ENCODE results near the gene CXCR2. TPM values are rescaled to one million over a fixed set of nuclear protein-coding genes. Genes with fewer than 3 reads are reported as not detected.

The CXCR2 gene
- total and polyA plus RNA-seq, 2 of the 8 experiments (the other 6 are each of a cell fraction or from before 2014, with no cell fraction given) = 1.4 to 1.6 TPM

DNA sequence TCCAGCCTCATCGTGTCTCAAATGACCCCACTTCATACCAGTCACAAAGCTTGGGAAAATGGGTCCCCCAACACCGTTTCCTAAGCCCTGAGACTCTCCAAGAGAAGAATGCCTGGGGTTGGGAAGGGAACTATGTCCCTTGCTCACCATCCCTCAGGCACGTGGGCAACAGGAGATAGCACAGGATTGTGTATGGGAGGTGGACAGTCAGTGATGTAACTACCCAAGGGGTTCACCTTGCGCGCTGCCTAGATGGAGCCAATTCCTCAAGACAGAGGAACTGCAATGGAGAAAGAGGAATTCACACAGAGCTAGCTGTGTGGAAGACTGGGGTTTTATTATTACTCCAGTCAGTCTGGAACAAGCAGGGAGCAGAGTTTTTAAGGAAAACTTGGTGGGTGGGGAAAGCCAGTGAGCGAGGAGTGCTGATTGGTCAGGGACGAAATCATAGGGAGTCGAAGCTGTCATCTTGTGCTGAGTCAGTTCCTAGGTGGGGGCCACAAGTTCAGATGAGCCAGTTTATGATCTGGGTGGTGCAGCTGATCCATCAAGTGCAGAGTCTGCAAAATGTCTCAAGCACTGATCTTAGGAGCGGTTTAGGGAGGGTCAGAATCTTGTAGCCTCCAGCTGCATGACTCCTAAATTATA lies 54.8 kb downstream of the CXCR2 start:
- Histone ChIP-seq H3K18ac (ENCODE audit: extremely low read depth, low read length) (no peak overlapping the region), H3K27ac (ENCODE audit: low read depth, low read length) (no peak overlapping the region), H3K79me1 (ENCODE audit: low read depth, low read length) (no peaks in the 10 kb centered on the region), H2BK5ac (ENCODE audit: low read depth, low read length) (no peak overlapping the region), H3K4me3 (ENCODE audit: extremely low read depth in 1 of 4, insufficient read depth in 2 of 4, low read depth in 3 of 4, low read length in 4 of 4) (no peak overlapping the region), H2AK5ac (ENCODE audit: low read depth, low read length) (no peak overlapping the region), H3K56ac (replicated peaks; ENCODE audit: insufficient read length, low read depth, low read length) (no peak overlapping the region), H4K20me1 (replicated peaks in 1 of 2; ENCODE audit: control insufficient read depth in 1 of 2, insufficient read depth in 2 of 2, low read length in 2 of 2) (no peaks in the 10 kb centered on the region), H3K9me3 (ENCODE audit: insufficient read depth in 2 of 2, low read depth in 1 of 2, low read length in 1 of 2) (0 out of 4 replicates have a peak, but pooled peaks cover 0 to 2% of the 10 kb centered on the region in 2 experiments), H3K23ac (ENCODE audit: insufficient read length) (no peak overlapping the region), H2BK20ac (ENCODE audit: low read length) (no peak overlapping the region), H3K4me2 (ENCODE audit: insufficient read depth in 1 of 2, low read depth in 2 of 2, low read length in 2 of 2) (no peak overlapping the region), H3K4ac (replicated peaks; ENCODE audit: insufficient read length, low read depth, low read length) (no peak overlapping the region), H2BK120ac (replicated peaks; ENCODE audit: low read depth, low read length) (no peak overlapping the region), H2BK12ac (ENCODE audit: low read depth, low read length) (no peak overlapping the region), H4K91ac (replicated peaks; ENCODE audit: insufficient read length, low read length) (no peak overlapping the region), H4K8ac (ENCODE audit: extremely low read depth, insufficient read depth, low read length) (no peak overlapping the region), H3K9ac (replicated peaks in 1 of 4; ENCODE audit: extremely low read depth in 1 of 4, low read depth in 3 of 4, low read length in 3 of 4) (no peak overlapping the region), H3K27me3 (replicated peaks in 1 of 4; ENCODE audit: control insufficient read depth in 3 of 4, extremely low read depth in 1 of 4, insufficient read depth in 3 of 4, low read length in 3 of 4) (no peaks in the 10 kb centered on the region), H3K14ac (ENCODE audit: insufficient read length) (no peak overlapping the region), H2BK15ac (ENCODE audit: low read length) (no peak overlapping the region), H2AFZ (ENCODE audit: low read length) (no peak overlapping the region), H3K36me3 (ENCODE audit: control insufficient read depth in 2 of 4, insufficient read depth in 4 of 4, low read length in 3 of 4) (no peaks in the 10 kb centered on the region), H4K5ac (ENCODE audit: insufficient read length, low read depth, low read length) (no peak overlapping the region), H3K4me1 (replicated peaks in 1 of 4; ENCODE audit: control insufficient read depth in 3 of 4, insufficient read depth in 4 of 4, low read length in 3 of 4) (no peaks in the 10 kb centered on the region), H3K23me2 (ENCODE audit: low read depth, low read length) (no peaks in the 10 kb centered on the region), H3K79me2 (ENCODE audit: control insufficient read depth in 1 of 2, insufficient read depth in 2 of 2, low read length in 2 of 2) (no peaks in the 10 kb centered on the region)
- 91% methylated on average over 8 of the region's 9 CpGs; no CpG with 5 or more reads in 1 of the 2 experiments for WGBS, 2 experiments (ENCODE audit: extremely low coverage in 1 of 2, insufficient coverage in 1 of 2, insufficient read length in 1 of 2, insufficient replicate concordance in 2 of 2, low coverage in 1 of 2, low lambda C conversion rate in 2 of 2, missing lambda C conversion rate in 1 of 2)
- FAIRE-seq (no peak), DNase-seq (ENCODE audit: low read depth in 1 of 2, low spot score in 2 of 2) (no peak)
- ChIA-PET CTCF (ENCODE audit: partially characterized antibody) (interaction anchor here (0.9 to 4.8 kb wide), 6 partner anchors 10 to 81 kb away, joined by 3 to 25 read pairs (median 4); partner anchors contain the start of genes CXCR1 and GPBAR1), POLR2A (ENCODE audit: partially characterized antibody) (interaction anchor here (2.3 kb wide), 1 partner anchor 9 kb away, joined by 9 read pairs; no protein-coding TSS in a partner anchor)
- TF ChIP-seq, protein P1, sequence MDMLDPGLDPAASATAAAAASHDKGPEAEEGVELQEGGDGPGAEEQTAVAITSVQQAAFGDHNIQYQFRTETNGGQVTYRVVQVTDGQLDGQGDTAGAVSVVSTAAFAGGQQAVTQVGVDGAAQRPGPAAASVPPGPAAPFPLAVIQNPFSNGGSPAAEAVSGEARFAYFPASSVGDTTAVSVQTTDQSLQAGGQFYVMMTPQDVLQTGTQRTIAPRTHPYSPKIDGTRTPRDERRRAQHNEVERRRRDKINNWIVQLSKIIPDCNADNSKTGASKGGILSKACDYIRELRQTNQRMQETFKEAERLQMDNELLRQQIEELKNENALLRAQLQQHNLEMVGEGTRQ (IDR thresholded peaks at IDR 0.05; ENCODE audit: low read length) = no peak
- TF ChIP-seq ZNF274 (IDR thresholded peaks at IDR 0.05; ENCODE audit: borderline replicate concordance, extremely low read depth, low read length) (no peak), EZH2 (IDR thresholded peaks at IDR 0.05; ENCODE audit: low read depth, low read length, severe bottlenecking) (no peak), ASH2L (IDR thresholded peaks at IDR 0.05; ENCODE audit: low read length) (no peak), RBBP5 (IDR thresholded peaks at IDR 0.05; ENCODE audit: borderline replicate concordance, low read depth, low read length) (no peak), POU5F1 (IDR thresholded peaks at IDR 0.05; ENCODE audit: low read depth, low read length) (no peak), SP2 (IDR thresholded peaks at IDR 0.05; ENCODE audit: low read length) (no peak), EGR1 (IDR thresholded peaks at IDR 0.05; ENCODE audit: borderline replicate concordance, low read depth, low read length) (no peak), TAF1 (IDR thresholded peaks at IDR 0.05; ENCODE audit: low read depth, low read length) (no peak)
- TF ChIP-seq, protein P2, sequence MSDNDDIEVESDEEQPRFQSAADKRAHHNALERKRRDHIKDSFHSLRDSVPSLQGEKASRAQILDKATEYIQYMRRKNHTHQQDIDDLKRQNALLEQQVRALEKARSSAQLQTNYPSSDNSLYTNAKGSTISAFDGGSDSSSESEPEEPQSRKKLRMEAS (IDR thresholded peaks at IDR 0.05) = no peak
- TF ChIP-seq, protein P3, sequence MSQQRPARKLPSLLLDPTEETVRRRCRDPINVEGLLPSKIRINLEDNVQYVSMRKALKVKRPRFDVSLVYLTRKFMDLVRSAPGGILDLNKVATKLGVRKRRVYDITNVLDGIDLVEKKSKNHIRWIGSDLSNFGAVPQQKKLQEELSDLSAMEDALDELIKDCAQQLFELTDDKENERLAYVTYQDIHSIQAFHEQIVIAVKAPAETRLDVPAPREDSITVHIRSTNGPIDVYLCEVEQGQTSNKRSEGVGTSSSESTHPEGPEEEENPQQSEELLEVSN (IDR thresholded peaks at IDR 0.05) = no peak
